Stimulated activated CD8-positive, alpha-beta memory T cell treated with anti-CD3 and anti-CD28 coated beads, Interleukin-7, amount 100 ng/mL, for 24 hours (primary cell): ENCODE results near the gene MOCS2.
"Not testable (repeated sequence)": the region's sequence is repeated elsewhere in the genome, so short reads cannot be mapped to it uniquely, and the experiment has no call there.

Source experiments
- DNase-seq: peaks from one replicate; pipeline ENCODE4 v3.0.0-alpha.2; 2020; ENCODE audit warnings: low read depth

The MOCS2 gene, protein sequence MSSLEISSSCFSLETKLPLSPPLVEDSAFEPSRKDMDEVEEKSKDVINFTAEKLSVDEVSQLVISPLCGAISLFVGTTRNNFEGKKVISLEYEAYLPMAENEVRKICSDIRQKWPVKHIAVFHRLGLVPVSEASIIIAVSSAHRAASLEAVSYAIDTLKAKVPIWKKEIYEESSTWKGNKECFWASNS

DNA sequence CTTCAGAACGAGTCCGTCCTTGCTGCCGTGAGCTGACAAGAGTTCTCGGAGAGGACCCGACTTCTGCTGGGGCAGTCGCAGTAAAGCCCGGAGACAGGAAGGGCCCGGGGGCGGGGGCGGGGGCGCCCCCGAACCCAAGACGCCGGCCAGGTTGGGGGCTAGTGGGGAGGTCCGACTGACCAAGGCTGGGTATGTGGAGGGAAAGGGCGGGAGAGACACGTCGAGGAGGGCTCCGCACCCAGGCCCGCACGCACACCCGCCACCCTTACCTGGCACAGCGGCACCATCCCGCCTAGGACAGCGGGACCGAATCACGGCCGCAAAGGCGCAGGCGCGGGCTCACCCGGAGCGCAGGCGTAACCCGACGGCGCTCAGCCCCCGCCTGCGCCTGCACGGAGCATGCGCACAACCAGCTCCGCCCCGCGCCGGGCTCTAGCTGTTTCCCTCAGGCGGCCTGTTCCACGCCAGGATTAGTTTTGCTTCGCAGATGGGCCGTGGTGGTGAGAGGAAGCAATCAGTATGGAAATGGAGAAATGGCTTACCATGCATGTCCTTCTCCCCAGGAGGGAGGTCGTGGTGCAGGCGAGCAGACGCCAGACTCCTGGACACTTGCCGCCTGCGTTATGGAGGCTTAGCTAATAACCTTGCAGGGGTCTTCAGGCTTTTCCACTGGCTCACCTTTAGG is at the start of gene MOCS2:
Gene MOCS2, minus strand, starts transcription at position 315 of the 685 bp plus-strand sequence. CDS start 2,583 bp downstream, outside the sequence.
- DNase-seq, result peak; percentile 77

DNA sequence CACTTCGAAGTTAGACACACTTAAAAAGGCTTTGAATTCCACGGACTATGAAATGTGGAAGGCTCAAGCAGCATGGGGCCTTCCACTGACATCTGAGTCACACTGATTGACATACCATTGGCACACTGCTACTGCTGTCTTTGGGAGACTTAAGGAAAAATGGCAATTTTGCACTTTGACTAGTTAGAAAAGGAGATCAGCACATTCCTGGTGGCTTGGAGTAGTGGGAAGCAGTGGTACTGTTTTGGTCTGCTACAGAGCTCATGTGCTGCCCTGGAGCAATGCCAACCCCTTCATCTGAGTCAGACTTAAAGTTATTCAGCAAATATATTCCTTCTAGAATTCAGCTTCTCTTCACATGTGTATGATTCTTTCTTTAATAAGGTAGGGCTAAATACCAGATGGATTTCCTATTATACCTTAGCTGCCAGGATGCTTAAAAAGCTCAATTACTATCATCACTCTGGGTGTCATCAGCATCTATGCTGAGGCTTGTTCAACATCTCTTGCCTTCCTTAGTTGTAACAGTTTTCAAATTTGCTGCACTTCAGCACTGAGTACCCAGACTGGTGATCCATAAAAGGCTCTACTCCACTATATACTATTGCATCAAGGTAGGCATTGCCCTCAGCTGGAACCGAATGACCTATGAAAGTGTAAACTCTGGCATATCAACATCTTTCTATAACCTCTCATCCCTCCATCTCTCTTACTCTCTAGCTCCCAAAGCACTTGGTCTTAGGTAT is 42.3 kb upstream of the MOCS2 start:
- DNase-seq, result no peak

DNA sequence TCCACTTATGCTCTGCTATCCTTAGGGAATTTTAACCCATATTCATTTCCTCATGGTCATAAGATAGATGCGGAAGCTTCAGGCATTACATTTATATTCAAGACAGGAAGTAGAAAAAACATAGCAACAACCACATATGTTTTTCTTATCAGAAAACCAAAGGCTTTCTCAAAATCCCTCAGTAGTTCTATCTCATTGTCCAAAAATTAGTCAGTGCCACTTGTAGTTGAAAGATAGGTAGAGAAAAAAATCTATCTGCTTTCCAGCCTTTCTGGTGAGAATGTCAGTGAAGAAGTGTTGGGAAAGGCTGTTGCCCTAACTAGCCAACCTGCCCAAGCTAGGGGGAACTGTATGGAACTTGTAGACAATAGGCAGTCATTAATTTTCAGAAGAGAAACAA is 23.5 kb upstream of the MOCS2 start:
- DNase-seq, result no peak

DNA sequence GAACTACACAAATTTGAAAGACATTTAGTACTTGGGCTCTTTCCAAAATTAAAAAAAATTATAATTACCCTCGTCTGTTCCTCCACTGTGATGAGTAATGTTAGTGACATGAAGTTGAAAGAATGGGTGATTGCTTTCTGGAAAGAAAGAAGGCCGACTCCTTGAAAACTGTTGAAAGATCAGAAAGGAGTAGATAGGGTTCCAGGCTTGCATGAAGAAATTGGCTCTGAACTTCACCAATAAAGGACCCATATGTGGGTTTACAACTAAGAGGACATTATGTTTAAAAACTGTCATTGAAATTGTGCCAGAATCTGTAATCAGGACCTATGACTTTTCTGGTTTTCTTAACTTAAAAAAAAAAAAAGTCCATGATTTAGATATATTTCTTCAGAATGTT is 20.7 kb upstream of the MOCS2 start:
- no peak for DNase-seq

DNA sequence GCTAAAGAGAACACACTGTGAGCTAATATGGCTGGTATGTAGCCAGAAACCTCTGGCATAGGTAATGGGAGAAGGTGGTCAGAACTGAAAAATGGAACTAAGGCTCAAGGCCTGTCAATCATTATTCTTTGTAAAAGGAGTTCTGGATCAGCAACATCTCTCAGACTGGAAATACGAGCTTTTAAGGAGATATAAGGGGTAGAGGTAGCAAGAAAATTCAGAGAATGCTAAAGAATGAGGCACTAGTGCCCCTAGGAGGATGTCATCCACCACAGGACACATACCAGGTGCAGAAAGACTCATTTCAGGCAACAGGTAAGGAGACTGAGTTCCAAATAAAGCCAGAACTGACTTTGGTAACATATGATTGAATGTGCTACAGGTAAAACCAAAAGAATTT is 18.9 kb upstream of the MOCS2 start:
- DNase-seq, result no peak

DNA sequence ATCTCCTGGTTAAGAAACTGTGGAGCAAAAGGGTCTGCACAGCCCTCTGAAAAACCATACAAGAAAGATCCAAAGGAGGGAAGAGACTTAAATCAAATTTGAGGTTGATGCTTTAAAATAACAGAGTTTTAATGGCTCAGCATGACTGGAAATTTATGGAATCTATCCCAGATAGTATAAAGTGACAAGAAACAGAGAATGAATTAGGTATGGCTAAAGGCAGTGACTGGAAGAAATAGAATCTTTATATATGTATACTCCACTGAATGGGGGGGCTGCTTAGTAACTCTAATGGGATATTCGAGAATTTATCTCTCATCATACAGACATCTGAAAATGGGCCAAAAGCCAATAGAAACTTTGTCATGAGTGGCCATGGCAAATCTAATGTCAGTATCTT is 17.6 kb upstream of the MOCS2 start:
- DNase-seq, result no peak

DNA sequence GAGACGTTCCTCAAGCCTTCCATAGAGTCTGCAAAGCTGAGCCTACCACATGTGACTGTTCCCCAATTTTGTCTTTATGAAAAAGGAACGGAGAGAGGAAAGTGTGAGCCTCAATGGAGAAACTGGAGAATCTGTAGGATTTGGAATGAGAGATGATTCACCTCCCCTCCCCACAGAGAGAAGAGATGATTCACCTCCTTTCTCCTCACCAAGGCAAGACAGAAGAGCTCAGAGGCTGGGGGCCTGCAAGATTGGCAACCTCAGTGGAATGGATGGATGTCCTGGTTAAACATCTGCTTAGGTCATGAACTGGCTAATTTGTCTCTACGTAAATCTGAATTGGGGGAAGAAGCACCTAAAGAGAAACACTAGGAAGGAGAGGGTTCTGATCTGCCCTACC is 17.0 kb upstream of the MOCS2 start:
- DNase-seq, result no peak

DNA sequence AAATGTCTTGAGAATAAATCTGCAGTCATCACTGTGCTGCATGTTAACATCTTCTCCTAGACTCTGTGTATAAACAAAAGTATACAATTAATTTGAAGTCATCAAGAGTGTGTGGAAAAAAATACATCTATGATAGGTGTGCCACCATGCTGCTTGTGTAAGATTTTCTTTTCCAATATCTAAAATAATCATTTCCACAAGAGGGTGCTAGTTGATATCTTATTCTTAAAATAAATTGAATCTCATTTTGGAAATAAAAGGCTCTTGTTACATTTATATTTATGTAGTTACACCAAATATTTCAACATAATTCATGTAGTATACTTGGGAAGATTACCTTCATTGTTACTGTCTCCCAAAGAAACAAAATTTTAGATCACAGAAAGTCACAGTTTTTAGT is 14.1 kb upstream of the MOCS2 start:
- no peak for DNase-seq

DNA sequence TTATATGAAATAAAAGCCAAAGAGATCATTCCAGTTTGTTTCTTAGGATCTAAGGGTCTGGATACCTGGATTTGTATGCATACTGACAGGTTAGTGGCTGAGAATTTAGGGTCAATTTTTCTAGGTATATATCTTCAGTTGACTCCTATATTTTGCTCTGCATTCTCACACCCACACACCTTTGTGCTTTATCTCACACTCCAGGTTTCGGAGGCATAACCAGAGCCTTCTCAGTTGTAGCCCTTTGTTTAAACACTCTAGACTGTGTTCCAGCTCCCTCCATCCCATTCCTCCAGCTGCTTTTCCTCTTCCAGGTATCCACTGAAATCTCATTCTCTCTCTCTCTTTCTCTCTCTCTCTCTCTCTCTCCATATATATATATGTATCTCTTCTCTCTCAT is 10.6 kb upstream of the MOCS2 start:
- no peak for DNase-seq

DNA sequence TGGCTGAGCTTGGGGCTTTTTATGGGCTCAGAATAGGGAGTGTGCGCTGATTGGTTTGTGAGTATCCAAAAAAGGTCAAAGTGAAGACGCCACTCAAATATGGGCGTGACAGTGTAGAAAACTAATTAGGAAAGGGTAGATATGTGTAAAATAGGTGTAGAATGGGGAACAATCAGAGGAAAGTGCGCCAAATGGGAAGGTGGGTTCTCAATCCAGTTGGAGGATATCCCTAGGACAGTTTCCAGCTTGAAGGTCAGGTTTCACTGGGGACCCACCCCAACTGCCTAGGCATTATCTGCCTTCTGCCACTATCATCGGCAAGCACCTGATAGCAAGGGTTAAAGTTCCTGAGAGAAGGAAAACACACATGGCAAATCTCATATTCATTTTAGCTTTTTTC is 9.3 kb upstream of the MOCS2 start:
- no peak for DNase-seq

DNA sequence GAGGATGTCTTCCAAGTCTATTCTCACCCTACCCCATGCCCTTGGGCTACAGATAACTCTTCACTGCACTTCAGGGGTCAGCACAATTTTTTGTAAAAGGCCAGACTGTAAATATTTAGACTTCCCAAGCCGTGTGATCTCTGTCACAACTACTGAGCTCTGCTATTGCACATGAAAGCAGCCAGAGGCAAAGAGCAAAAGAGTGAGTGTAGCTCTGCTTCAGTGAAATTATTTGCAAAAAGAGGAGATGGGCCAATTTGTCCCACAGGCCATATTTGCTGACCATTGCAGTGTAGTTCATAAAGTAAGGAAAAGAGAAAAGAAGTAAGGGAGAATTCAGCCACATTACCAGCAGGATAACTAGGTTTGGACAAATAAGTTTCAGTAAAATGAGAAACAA is 7.0 kb upstream of the MOCS2 start:
- DNase-seq, result no peak

DNA sequence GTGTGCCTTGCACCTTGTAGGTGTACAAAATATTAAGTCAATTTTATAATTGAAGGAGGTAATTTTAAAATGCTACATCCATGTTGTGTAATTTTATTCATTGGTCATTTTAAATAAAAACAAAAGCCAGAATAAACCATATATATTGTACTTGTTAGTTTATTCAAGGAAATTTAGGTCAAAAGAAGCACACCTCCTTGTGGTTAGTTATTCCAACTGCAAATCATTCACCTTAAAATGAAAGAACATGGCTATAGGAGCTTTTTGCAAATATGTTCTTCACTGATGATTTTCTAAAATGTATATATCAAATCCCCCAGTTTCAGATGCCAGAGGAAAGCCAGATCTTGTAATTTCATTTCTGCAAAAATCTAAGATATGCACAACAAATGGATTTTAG is 5.4 kb upstream of the MOCS2 start:
- DNase-seq, result no peak

DNA sequence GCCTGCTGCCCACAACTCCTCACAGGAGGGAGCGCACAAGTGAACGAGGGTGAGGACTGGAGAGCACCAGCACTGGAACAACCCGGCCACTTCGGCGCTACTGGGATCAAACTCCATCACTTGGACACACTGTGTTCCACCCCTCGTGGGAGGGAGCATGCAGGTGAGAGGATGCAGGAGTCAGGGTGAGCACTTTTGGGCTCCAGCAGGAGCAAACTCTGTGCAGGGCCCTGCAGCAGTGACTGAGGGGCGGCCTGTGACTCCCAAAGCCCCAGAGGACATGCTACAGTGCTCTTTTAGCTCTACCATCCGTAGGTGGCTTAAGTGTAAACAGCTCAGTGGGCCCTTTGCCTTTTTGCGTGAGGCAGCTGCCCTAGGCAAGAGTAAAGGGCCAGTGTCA is 4.4 kb upstream of the MOCS2 start:
- no peak for DNase-seq

DNA sequence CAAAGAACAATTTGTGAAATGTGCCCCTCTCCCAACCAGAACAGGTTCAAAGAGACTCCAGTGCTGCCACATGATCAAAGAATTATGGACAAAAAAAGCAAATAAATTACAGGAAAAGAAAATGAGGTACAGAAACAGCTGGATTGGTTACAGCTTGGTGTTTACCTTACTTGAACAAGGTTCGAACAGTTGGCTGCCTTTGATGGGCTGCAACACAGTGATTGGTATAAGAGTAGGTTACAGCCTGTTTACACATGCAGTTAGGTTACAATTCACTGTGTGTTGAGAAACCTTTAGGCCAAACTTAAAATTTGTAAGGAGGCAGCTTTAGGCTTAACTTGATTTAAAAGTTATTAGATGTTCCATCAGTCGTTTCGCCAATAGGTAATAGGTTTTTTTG is 3.4 kb upstream of the MOCS2 start:
- no peak for DNase-seq

DNA sequence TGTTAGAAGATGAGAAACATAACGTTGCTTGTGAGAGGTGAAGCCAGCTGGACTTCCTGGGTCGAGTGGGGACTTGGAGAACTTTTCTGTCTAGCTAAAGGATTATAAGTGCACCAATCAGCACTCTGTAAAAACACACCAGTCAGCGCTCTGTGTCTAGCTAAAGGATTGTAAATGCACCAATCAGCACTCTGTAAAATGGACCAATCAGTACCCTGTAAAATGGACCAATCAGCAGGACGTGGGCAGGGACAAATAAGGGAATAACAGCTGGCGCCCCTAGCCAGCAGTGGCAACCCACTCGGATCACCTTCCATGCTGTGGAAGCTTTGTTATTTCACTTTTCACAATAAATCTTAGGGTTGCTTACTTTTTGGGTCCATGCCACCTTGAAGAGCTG is 2.8 kb upstream of the MOCS2 start:
- DNase-seq, result not testable (repeated sequence)

DNA sequence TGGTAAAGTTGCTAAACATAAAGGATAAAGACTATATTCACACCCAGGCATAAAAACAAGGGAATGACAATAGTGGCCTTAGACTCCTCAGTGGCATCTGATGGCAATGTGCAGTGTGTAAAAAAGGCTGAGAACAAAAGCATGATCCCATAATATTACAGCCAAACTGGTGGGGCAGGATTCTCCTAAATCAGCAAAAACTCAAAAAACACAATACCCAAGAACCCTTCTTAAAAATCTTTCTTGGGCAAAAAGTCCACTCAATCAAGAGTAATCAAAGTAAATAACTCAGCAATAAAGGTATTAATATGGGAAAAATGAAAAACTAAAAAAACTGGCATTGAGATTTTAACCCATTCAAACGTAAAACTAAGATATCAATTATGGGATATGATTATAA is 1.6 kb upstream of the MOCS2 start:
- no peak for DNase-seq

DNA sequence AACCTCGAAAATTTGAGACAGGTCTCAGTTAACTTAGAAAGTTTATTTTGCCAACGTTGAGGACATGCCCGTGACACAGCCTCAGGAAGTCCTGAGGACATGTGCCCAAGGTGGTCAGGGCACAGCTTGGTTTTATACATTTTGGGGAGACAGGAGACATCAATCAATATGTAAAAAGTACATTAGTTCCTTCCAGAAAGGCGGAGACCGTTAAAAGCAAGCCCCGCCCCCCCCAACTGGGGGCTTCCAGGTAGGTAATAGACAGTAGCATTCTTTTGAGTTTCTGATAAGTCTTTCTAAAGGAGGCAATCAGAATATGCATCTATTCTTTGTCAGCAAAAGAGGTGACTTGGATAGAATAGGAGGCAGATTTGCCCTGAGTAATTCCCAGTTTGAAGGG is 599 bp upstream of the MOCS2 start:
- DNase-seq, result no peak

DNA sequence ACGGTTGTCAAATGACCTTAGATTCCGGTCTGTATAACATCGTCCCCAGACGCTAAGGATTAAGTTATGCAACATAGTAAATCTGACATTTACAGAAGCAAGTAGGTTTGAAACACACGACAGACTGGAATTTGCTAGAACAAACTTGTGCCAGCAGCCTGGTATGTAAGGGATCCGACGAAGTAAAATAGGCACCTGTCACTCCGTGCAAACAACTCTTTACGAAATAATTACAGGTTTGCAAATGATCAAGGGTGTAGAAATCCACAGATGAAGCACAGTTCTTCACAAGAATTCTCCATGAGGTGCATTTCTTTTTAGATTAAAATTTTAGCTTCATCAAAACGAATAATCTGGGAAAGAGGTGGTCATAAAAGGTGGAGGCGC is 508 bp downstream of the MOCS2 start:
- no peak for DNase-seq

DNA sequence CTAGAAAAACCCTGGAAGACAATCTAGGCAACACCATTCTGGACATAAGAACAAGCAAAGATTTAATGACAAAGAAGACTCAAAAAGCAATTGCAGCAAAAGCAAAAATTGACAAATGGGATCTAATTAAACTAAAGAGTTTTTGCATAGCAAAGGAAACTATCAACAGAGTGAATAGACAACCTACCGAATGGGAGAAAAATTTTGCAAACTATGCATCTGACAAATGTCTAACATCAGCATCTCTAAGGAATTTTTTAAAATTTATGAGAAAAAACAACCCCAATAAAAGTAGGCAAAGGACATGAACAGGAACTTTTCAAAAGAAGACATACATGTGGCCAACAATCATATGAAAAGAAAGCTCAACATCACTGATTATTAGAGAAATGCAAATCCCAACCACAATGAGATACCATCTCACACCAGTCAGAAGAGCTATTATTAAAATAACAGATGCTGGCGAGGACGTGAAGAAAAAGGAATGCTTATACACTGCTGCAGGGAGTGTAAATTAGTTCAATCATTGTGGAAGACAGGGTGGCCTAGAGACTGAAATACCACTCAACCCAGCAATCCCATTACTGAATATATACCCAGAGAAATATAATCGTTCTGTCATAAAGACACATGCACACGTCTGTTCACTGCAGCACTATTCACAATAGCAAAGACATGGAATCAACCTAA is 3.8 kb downstream of the MOCS2 start:
- no peak for DNase-seq

DNA sequence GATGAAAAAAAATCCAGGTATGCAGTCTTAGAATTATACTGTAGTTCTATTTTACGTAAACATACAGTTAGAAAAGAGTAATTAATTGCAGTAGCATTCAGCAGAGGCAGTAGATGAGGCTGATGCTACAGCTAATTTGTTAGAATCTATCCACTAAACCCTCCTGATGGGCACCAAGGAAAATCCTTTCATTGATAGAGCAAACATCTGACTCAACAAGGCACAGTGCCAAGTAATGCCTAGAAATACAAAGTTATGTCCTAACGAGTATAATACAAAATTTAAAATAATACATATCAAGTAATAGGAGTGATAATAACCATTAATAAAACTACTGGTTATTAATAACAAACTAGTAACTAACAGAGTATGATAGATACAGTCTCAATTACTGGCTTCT is 9.0 kb downstream of the MOCS2 start:
- DNase-seq, result no peak

DNA sequence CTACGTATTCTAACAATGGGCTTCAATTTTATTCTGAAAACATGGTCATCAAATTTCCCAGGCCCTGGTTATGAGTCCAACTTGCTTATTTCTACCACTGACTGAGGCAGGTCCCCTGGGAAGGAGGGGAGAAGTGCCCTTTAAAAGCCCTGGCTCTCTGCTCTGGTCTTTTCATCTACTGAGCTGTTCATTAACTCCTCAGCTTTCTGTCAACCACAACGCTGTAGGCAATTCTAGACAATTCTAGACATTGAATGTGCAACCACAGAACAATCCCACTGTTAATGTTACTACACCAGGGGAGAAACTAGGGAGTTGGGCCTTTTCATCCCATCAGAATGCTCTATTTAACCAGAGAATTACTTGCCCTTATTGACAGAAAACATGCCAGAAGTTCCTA is 10.0 kb downstream of the MOCS2 start:
- DNase-seq, result no peak

DNA sequence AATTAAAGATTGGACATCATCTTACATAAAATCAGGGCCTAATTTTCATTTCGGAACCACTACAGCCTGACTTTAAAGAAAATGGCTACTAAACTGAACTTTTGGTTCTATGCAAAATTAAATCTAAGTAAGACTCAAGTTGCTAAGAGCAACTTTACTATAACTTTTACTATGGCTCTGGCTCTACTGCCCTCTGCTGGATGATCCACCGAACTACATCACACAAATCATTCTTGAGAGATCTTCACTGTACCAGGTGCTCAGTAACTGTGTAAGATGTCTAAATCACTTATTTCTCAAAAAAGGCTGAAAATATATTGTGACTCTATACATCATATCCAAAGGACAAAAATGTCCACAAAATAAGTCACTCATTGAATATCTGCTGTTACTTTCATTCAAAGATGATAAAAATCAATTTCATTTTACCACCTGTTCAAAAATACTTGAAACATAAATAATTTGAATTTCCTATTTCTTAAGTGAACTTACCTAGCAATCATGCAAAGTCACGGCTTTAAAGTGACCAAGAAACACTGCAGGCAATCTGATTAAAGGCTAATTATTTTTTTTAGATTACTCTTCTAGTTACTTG is 13.5 kb downstream of the MOCS2 start:
- DNase-seq, result peak; percentile 51

DNA sequence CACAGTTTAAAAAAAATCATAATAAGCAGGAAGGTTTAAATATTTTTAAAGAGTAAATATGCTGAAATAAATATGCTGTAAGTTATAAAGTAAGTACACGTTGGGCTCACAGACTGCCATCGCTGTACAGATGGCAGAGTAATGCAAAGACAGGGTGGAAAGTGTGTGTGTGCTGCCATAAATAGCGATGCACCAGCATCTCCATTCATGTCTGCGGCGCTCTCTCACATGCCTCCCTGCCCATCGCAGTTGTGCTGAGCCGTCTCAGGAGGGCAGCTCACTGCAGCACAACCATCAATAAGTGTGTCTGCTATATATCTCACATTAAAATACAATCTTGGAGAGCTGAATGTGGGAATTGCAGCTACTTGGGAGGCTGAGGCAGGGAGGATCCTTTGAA is 14.3 kb downstream of the MOCS2 start:
- DNase-seq, result no peak
